HL-60 (cell line): ENCODE data around the gene PPARGC1A.

ENCODE experiments used
- DNase-seq, 2 experiments: peaks; one replicate each; pipeline ENCODE4 v3.0.0-alpha.2; 2010 to 2020; ENCODE audit warnings: low read depth in 1 of 2, low spot score in 1 of 2
- H3K27ac ChIP-seq: fragments of 250-450 bp; sonication (Bioruptor Pico); replicated peaks from 2 replicates; pipeline ENCODE4 v1.5.1; 2020; ENCODE audit warnings: mild to moderate bottlenecking, moderate library complexity
- H3K27me3 ChIP-seq: fragments of 250-450 bp; sonication (Bioruptor Pico); 2 replicates; pipeline ENCODE4 v1.5.1; 2021; ENCODE audit warnings: mild to moderate bottlenecking, moderate library complexity; ENCODE audit not compliant: insufficient read depth, poor library complexity, severe bottlenecking
- H3K4me3 ChIP-seq: replicated peaks from 2 replicates; pipeline ENCODE4 v1.5.1; 2011; ENCODE audit warnings: mild to moderate bottlenecking, control low read depth, low read length; ENCODE audit not compliant: insufficient read depth
- CTCF ChIP-seq: IDR thresholded peaks from one replicate; pipeline ENCODE4 v1.5.1; 2011; ENCODE audit warnings: low read length, control low read depth, inconsistent platforms; ENCODE audit not compliant: insufficient read depth
- GABPA ChIP-seq: IDR thresholded peaks from 2 replicates; pipeline ENCODE4 v1.6.1; 2012; ENCODE audit warnings: low read depth
- POLR2AphosphoS5 ChIP-seq: IDR thresholded peaks from 2 replicates; pipeline ENCODE4 v1.6.1; 2012; ENCODE audit warnings: low read depth
- REST ChIP-seq: IDR thresholded peaks from 2 replicates; pipeline ENCODE4 v1.6.1; 2012; ENCODE audit warnings: low read depth; ENCODE audit not compliant: insufficient replicate concordance
- SPI1 ChIP-seq: IDR thresholded peaks from 2 replicates; pipeline ENCODE4 v1.6.1; 2012; ENCODE audit warnings: low read depth, mild to moderate bottlenecking, borderline replicate concordance

PPARGC1A gene

GRCh38 chr4:23759066-23759465, 130.8 kb downstream of the PPARGC1A start:
- Histone ChIP-seq H3K27ac (no peak overlapping the region), H3K27me3 (no peaks in the 10 kb centered on the region), H3K4me3 (no peak overlapping the region)
- no peak for DNase-seq
- no peak for TF ChIP-seq SPI1
- no peak for TF ChIP-seq CTCF
- no peak for TF ChIP-seq REST
- no peak for TF ChIP-seq POLR2AphosphoS5
- TF ChIP-seq GABPA, result no peak

GRCh38 chr4:23754688-23755087, 135.2 kb downstream of the PPARGC1A start:
- Histone ChIP-seq H3K27ac (no peak overlapping the region), H3K27me3 (no peaks in the 10 kb centered on the region), H3K4me3 (no peak overlapping the region)
- DNase-seq, result no peak
- TF ChIP-seq GABPA, result no peak
- TF ChIP-seq CTCF, result no peak
- no peak for TF ChIP-seq SPI1
- TF ChIP-seq POLR2AphosphoS5, result no peak
- no peak for TF ChIP-seq REST

GRCh38 chr4:23750125-23750524, 139.7 kb downstream of the PPARGC1A start:
- Histone ChIP-seq H3K27ac (no peak overlapping the region), H3K4me3 (no peak overlapping the region), H3K27me3 (no peaks in the 10 kb centered on the region)
- no peak for TF ChIP-seq POLR2AphosphoS5
- no peak for TF ChIP-seq REST
- no peak for TF ChIP-seq SPI1
- TF ChIP-seq GABPA, result no peak
- TF ChIP-seq CTCF, result no peak
- DNase-seq, result no peak
